Mucosa of stomach (tissue), 1 donor: ENCODE data around the gene WNT11.

Experiments used
- H3K27me3 ChIP-seq: one replicate; pipeline ENCODE4 v1.7.0; 2013; ENCODE audit warnings: mild to moderate bottlenecking, low read length; ENCODE audit not compliant: control insufficient read depth, insufficient read depth
- H3K36me3 ChIP-seq: one replicate; pipeline ENCODE4 v1.7.0; 2013; ENCODE audit warnings: low read length; ENCODE audit not compliant: control insufficient read depth, insufficient read depth
- H3K4me1 ChIP-seq: one replicate; pipeline ENCODE4 v1.7.0; 2013; ENCODE audit warnings: mild to moderate bottlenecking, low read length; ENCODE audit not compliant: control insufficient read depth, insufficient read depth
- H3K4me3 ChIP-seq: one replicate; pipeline ENCODE4 v1.7.0; 2013; ENCODE audit warnings: low read length
- H3K9ac ChIP-seq: one replicate; pipeline ENCODE4 v1.7.0; 2013; ENCODE audit warnings: mild to moderate bottlenecking, low read length, moderate library complexity
- H3K9me3 ChIP-seq: one replicate; pipeline ENCODE4 v1.7.0; 2013; ENCODE audit warnings: mild to moderate bottlenecking, low read length, moderate library complexity; ENCODE audit not compliant: control insufficient read depth
- donor health status: Pancreatic carcinoma.

The WNT11 gene

DNA sequence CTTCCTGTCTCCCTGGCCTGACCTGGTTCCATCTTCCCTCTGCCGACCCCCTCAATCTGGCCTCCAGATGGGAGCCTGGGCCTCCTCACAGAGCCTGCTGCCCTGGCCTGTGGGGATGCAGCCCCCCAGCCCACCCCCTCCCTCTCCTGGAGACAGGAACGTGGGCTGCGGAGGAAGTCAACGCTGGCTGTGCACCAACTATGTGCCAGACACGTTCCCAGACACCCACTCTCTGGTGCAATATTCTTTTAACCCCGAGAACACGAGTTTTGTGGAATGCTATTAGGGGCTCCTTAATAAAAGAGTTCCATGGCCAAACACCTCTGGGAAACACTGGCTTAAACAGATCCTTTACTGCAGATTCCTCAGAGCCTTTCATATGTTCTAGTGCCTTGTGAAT, 15.9 kb downstream of the WNT11 start:
- Histone ChIP-seq H3K36me3 (no peaks in the 10 kb centered on the region), H3K4me1 (no peaks in the 10 kb centered on the region)

DNA sequence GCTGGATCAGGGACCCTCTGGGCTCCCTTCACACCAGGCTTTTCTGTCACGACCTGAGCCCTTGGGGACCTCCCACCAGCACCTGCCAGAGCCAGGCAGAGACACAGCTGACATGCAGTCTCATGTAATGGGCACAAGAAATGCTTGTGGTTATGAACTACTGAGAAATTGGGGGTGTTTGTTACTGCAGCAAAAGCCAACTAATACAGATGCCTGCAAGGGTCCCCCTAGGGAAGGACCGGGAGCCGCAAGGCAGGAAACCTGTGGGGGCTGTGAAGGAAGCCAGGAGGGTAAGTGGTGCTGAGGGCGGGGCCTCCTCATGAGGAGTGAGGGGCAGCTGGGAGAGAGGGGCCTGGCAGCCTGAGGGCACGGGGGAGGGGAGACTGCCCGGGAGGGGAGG, 16.6 kb downstream of the WNT11 start:
- Histone ChIP-seq H3K9ac (no peak overlapping the region), H3K36me3 (no peaks in the 10 kb centered on the region), H3K4me3 (no peak overlapping the region), H3K9me3 (no peaks in the 10 kb centered on the region), H3K4me1 (no peaks in the 10 kb centered on the region), H3K27me3 (no peaks in the 10 kb centered on the region)

More for the DNA sequence above, 15.9 kb downstream of the WNT11 start:
- H3K27me3 ChIP-seq, result no peaks in the 10 kb centered on the region
- H3K9ac ChIP-seq, result no peak overlapping the region
- no peak overlapping the region for H3K4me3 ChIP-seq
- no peaks in the 10 kb centered on the region for H3K9me3 ChIP-seq

DNA sequence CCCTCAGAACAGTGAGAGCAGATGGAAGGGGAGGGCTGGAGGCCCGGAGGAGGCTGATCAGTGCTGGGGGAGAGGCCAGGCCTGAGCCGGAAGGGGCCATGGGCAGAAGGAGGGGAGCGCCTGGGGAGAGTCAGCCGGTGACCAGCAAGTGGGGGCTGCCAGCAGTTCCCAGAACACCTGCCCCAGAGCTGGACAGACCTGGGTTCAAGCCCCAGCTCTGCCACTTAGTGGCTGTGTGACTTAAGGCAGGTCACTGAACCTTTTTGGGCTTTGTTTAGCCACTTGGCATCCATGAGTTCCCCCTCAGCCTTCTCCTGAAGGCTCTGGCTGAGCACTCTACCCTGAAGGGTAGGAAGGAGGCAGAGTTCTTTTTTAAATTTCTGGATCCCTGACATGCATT, 17.4 kb downstream of the WNT11 start:
- Histone ChIP-seq H3K9ac (no peak overlapping the region), H3K4me1 (no peaks in the 10 kb centered on the region), H3K36me3 (no peaks in the 10 kb centered on the region), H3K27me3 (no peaks in the 10 kb centered on the region), H3K4me3 (no peak overlapping the region), H3K9me3 (no peaks in the 10 kb centered on the region)

DNA sequence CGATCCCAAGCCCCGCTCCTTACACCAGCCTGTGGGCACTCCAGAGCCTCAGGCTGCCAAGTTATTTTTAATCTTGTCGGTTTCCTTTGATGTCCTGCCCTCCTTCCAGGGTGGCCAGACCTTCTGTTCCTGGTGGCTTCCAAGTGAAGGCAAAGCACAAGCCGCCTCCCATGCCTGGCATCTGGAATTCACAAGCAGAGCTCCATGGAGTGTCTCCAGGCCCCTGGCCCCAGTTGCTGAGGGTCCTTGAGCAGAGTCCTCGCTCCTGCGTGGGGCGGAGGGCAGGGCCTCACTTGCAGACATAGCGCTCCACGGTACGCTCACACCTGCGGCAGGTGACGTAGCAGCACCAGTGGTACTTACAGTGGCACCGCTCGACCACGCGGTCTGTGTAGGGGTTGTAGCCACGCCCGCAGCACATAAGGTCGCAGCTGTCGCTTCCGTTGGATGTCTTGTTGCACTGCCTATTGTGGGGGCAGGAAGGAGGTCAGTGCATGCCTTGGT, 19.5 kb downstream of the WNT11 start:
- no peaks in the 10 kb centered on the region for H3K27me3 ChIP-seq
- no peaks in the 10 kb centered on the region for H3K36me3 ChIP-seq
- no peaks in the 10 kb centered on the region for H3K9me3 ChIP-seq
- H3K9ac ChIP-seq, result no peak overlapping the region
- no peaks in the 10 kb centered on the region for H3K4me1 ChIP-seq
- no peak overlapping the region for H3K4me3 ChIP-seq

DNA sequence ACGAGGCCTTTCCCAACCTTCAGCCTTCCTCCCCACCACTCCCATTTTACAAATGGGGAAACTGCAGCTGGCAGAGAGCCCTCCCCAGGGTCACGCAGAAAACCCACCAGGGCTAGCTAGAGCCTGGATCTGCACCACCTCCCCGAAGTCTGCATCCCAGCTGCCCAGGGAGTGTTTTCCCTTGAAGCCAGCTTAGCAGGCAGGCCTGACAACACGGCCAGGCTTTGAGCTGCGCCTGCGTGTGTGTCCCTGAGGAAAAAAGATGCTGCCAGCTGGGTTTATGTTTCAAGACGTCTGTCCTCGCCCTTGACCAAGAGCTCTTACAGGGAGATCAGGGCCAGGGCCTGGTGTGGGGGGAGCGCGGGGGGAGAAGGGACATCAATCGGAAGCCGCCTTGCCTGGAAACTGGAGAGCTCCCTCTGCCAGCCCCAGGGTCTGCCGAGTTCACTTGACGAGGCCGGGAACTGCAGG, 20.3 kb downstream of the WNT11 start:
- Histone ChIP-seq H3K27me3 (no peaks in the 10 kb centered on the region), H3K9ac (no peak overlapping the region), H3K4me3 (no peak overlapping the region), H3K4me1 (no peaks in the 10 kb centered on the region), H3K9me3 (no peaks in the 10 kb centered on the region), H3K36me3 (no peaks in the 10 kb centered on the region)

DNA sequence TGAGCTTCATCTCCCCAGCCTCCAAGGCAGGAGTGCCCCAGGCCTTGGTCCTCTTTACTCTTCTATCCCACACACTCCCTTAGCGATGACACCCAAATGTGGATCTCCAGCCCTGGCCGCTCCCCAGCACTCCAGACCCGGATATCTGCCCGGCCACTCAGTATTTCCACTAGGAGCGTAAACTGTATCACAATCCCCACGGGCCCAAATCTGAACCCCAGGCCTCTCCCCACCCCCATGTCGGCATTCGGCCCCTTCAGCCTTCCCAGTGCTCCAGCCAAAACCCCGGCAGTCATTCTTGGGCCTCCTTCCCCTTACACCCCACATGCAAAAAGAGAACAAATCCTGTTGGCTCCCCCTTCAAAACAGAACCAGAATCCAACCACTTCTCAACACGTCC, 20.8 kb downstream of the WNT11 start:
- Histone ChIP-seq H3K9me3 (no peaks in the 10 kb centered on the region), H3K4me3 (no peak overlapping the region), H3K9ac (no peak overlapping the region), H3K4me1 (no peaks in the 10 kb centered on the region), H3K36me3 (no peaks in the 10 kb centered on the region), H3K27me3 (no peaks in the 10 kb centered on the region)

DNA sequence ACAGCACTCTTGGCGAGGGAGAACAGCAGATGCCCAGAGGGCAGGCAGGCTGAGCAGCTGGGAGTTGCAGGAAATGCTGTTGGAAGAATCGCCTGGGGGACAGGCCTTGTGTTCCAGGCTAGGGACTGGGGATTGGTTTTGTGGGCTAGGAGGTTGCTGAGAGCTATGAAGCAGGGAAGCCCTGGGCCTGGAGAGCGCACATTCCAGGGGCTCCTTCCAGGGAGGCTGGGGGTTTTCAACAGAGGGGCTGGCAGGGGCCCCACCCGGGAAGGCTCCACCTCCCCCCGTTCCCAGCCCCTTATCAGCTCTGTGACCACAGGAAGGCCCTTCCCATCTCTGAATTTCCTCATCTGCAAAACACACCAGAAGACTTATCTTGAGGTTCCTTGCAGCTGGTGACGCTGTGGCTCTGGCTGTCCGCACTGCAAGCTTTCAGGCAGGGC, 21.7 kb downstream of the WNT11 start:
- H3K27me3 ChIP-seq, result no peaks in the 10 kb centered on the region
- H3K4me1 ChIP-seq, result no peaks in the 10 kb centered on the region
- H3K4me3 ChIP-seq, result no peak overlapping the region
- no peaks in the 10 kb centered on the region for H3K9me3 ChIP-seq
- no peaks in the 10 kb centered on the region for H3K36me3 ChIP-seq
- H3K9ac ChIP-seq, result no peak overlapping the region

DNA sequence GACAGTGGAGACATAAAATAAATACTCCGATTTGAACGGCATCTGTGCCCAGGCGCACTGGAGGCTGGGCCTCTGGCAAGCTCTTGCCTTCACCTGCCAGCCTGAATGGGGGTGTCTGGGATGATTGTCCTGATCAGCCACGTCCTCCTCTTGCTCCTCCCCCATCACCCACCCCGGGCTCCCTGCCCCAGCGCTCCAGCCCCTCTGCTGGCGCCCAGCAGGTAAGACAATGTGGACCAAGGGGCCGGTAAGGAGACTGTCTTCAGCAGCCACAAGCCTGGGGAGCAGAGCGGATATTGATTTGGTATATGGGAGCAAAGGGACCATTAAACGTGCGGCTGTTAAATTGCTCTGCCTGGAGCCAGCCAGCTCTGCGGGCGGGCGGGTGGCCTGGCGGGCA, 24.9 kb downstream of the WNT11 start:
- Histone ChIP-seq H3K36me3 (no peaks in the 10 kb centered on the region), H3K9me3 (no peaks in the 10 kb centered on the region), H3K9ac (no peak overlapping the region), H3K4me3 (no peak overlapping the region), H3K27me3 (no peaks in the 10 kb centered on the region), H3K4me1 (no peaks in the 10 kb centered on the region)

DNA sequence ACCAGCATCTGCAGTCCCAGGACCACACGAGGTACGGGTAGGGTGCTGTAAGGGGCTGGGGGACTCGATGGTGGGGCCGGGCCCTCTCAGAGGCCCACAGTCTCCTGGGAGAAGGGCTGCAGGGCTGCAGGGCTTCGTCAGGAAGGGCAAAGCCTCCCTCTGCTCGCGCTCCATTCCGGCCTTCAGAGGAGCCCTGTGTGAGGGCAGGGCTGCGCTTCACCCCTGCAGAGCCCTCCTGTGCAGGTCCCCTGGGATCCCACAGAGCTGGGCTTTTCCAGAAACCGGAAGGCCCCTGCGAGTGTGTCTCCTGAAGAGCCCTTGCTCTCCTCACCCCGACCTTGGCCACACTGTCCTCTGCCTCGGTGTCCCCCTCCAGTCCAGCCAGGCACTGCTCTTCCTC, 27.2 kb downstream of the WNT11 start:
- Histone ChIP-seq H3K4me1 (no peaks in the 10 kb centered on the region), H3K27me3 (no peaks in the 10 kb centered on the region), H3K36me3 (no peaks in the 10 kb centered on the region), H3K4me3 (no peak overlapping the region), H3K9me3 (no peaks in the 10 kb centered on the region), H3K9ac (no peak overlapping the region)

DNA sequence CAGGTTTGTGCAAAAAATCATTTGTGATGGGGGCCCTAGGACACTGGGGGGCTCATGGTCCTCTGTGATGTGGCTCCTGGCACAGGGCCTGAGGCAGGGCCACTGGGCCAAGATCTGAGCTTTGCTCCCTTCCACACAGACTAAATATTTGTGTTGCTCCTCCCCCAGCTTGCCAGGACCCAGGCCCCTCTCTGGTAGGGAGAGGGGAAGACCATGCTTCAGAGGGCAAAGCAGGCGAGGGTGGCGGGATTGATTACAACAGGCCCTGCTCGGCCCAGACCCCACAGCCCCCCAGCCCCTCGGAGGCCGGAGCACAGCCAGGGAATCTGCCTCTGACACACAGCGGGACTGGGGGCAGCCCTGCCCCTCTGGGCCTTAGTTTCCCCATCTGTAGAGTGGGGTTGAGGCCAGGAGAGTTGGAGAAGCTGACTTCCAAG, 29.0 kb downstream of the WNT11 start:
- Histone ChIP-seq H3K9me3 (no peaks in the 10 kb centered on the region), H3K36me3 (no peaks in the 10 kb centered on the region), H3K27me3 (no peaks in the 10 kb centered on the region), H3K4me3 (no peak overlapping the region), H3K9ac (no peak overlapping the region), H3K4me1 (no peaks in the 10 kb centered on the region)

DNA sequence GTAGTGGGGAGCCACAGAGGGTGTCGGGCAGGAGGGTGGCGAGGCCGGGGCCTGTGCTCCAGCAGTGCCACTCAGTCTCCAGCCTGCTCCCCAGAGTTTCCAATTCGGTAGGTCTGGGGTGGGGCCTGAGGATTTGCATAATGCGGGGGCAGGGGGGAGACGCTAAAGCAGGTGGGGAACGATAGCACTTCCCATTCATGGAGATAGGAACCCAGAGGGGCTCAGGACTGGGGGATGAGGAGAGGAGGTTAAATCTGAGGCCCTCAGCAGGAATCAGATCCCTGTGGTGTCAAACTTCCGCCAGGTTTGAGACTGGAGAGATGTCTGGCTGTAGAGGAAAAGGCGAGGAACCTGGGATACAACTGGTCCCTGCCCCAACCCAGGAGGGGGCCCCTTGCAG, 29.8 kb downstream of the WNT11 start:
- H3K27me3 ChIP-seq, result no peaks in the 10 kb centered on the region
- H3K9ac ChIP-seq, result no peak overlapping the region
- no peaks in the 10 kb centered on the region for H3K36me3 ChIP-seq
- H3K9me3 ChIP-seq, result no peaks in the 10 kb centered on the region
- no peak overlapping the region for H3K4me3 ChIP-seq
- H3K4me1 ChIP-seq, result no peaks in the 10 kb centered on the region

DNA sequence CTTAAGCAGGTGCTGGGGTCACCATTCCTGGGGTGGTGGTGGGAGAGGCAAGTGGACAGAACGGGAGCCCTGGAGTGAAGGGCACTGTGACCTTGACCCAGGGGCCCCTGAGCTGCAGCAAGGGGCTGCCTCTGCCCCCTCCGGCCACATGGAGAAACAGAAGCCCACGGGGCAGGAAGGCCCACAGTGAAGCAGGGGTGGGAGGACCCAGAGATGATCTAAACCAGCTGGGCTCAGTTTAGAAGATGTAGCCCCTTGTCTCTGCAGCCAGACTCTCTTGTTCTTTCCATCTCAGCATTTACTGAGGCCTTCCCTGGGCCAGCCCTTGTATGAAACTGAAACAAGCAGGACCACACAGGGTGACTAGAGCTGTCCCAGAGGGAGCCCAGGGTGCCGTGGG, 30.5 kb downstream of the WNT11 start:
- no peaks in the 10 kb centered on the region for H3K36me3 ChIP-seq
- H3K9me3 ChIP-seq, result no peaks in the 10 kb centered on the region
- H3K9ac ChIP-seq, result no peak overlapping the region
- H3K4me3 ChIP-seq, result no peak overlapping the region
- H3K27me3 ChIP-seq, result no peaks in the 10 kb centered on the region
- H3K4me1 ChIP-seq, result no peaks in the 10 kb centered on the region

DNA sequence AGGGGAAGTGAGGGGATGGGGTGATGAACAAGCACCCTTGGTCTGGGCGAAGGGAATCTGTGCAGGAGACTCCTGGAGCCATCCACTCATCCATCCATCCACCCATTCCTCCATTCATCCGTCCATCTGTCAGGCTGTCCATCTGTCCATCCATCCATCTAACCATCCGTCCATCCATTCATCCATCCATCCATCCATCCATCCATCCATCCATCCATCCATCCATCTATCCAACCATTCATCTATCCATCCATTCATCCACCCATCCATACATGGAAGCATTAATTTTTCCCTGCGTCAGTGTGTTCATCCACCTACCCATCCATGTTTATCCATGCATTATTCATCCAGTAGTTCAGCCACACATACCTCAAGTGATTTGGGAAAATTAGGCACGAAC, 32.0 kb downstream of the WNT11 start:
- Histone ChIP-seq H3K27me3 (no peaks in the 10 kb centered on the region), H3K36me3 (no peaks in the 10 kb centered on the region), H3K4me1 (no peaks in the 10 kb centered on the region), H3K9me3 (no peaks in the 10 kb centered on the region), H3K4me3 (no peak overlapping the region), H3K9ac (no peak overlapping the region)
